ENCODE measurements around the gene CEMIP2. TPM values are rescaled to one million over a fixed set of nuclear protein-coding genes. Genes with fewer than 3 reads are reported as not detected.
"Not testable (repeated sequence)": the region's sequence is repeated elsewhere in the genome, so short reads cannot be mapped to it uniquely, and the experiment has no call there.

Gene CEMIP2
- 111 TPM for total RNA-seq

DNA sequence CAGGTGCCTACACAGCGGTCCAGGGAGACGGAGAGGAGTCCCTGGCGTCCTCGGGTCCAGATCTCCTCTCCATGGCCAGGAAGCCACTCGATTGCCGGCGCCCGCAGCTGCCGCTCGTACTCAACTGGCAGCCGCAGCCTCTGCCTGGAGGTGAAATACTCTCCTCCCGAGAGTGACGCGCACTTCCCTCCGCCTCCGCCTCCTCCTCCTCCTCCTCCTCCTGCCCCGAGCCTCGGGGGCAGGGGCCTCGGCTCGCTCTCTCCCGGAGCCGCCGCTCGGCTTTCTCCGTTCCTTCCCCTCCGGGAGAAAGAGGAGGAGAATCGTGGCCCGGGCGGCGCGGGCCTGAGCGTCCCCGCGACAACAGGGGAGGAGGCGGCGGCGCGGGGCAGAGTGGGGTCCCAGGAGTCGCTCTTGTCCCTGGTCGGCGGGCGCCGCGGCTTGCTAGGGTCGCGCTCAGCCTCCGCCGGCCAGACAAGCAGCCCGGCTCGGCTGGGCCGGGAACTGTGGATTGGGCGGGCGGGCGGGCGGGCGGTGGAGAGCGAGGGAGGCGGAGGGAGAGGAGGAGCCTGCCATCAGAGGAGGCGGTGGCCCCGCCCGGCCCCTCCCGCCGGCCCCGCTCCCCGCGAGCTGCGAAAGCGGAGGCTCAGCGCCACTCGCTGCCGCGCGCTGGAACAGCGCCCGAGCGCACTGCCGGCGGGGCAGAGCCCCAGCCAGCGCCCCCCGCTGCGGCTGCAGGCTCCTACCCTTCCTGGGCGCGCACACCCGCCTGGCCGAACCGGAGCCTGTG lies at the start of gene CEMIP2:
CEMIP2 (minus strand) TSS at position 126 of the 787 bp plus-strand sequence. CDS start 18,140 bp downstream, outside the sequence.
- intact Hi-C loops (cut with DNase I) = no loop called here
- ATAC-seq = peak; percentile 95
- DNase-seq (ENCODE audit: low spot score) = peak; percentile 93

GRCh38 chr9:71816916-71817451 lies 48.7 kb upstream of the CEMIP2 start:
- intact Hi-C loops (cut with DNase I) = loop anchor here (10.0 kb wide), 1 partner anchor 208 kb away; no protein-coding TSS in a partner anchor
- no peak for DNase-seq (ENCODE audit: low spot score)
- no peak for ATAC-seq

DNA sequence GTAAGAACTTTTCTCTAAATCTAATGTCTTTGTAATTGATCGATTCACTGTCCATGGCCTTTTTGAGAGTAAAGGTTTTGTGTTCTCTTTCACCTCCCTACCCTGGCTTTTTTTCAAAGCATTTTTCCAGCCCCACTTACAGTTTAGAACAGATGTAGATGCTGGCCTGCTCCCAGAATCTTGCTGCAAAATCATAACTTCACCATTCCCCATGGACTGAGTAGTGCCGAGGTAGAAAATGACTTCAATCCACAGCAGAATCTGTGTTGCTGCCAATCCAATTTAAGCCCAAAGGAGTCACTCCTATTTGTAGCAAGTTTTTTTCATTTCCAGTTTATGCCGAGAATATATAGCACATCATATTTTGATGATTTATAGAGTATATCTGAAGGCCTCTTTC lies 46.5 kb upstream of the CEMIP2 start:
- no peak for DNase-seq (ENCODE audit: low spot score)
- intact Hi-C loops (cut with DNase I) = loop anchor here (10.0 kb wide), 1 partner anchor 210 kb away; no protein-coding TSS in a partner anchor
- ATAC-seq = no peak

DNA sequence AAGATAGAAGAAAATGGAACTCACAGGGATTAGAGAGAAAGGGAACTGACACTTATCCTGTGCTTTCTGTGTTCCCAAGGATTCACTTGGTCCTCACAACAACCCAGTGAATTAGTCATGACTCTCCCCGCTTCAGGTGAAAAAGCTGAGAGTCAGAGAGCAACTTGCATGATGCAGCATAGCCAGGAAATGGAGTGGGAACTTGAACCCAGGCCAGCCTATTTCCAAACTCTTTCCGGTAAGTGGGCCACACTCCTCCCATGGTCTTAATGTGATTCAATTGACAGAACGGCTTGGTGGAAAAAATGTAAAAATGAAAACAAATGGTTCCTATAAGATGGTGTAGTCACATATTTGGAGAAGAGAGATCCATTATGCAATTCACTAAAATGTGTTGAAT lies 45.9 kb upstream of the CEMIP2 start:
- ATAC-seq = no peak
- intact Hi-C loops (cut with DNase I) = loop anchor here (10.0 kb wide), 1 partner anchor 211 kb away; no protein-coding TSS in a partner anchor
- DNase-seq (ENCODE audit: low spot score) = no peak

- intact Hi-C loops (cut with DNase I) = loop anchor here (10.0 kb wide), 1 partner anchor 212 kb away; no protein-coding TSS in a partner anchor
- DNase-seq (ENCODE audit: low spot score) (no peak), ATAC-seq (peak; percentile 24)
Measured at GRCh38 chr9:71812385-71812784, 44.1 kb upstream of the CEMIP2 start.

DNA sequence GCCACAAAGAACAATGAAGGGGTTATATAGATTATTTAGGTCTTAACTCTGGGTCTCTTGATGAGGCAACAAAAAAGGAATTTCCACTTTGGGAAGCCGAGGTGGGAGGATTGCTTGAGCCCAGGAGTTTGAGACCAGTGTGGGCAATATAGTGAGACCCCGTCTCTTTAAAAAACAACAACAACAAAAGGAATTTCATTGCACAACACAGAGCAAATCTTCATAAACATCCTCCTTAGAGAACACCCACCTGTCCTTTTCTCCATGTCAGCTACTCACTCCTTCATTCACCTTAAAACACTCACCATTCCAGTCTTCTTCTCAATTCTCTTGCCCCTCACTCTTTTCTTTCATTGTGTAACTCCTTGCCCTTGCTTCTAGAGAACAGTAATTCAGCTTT lies 39.8 kb upstream of the CEMIP2 start:
- intact Hi-C loops (cut with DNase I) = no loop called here
- ATAC-seq (no peak), DNase-seq (ENCODE audit: low spot score) (no peak)

- peak; percentile 85 for ATAC-seq
- no peak for DNase-seq (ENCODE audit: low spot score)
- intact Hi-C loops (cut with DNase I) = no loop called here
Measured at GRCh38 chr9:71806901-71807307, 38.6 kb upstream of the CEMIP2 start.

DNA sequence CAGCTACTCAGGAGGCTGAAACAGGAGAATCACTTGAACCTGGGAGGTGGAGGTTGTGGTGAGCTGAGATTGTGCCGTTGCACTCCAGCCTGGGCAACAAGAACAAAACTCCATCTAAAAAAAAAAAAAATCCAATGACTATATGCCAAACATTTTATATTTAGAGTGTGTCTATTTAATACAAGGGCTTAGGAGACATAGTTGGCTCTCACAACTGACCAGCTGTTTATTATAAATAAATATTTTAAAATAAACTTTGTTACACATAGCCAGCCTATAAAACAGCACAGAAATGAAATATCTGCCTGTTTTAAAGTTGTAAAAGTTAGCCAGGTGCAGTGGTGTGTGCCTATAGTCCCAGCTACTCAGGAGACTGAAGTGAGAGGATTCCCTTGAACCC lies 36.8 kb upstream of the CEMIP2 start:
- intact Hi-C loops (cut with DNase I); ATAC-seq; DNase-seq (ENCODE audit: low spot score): not testable (repeated sequence)

GRCh38 chr9:71801826-71802225 lies 33.5 kb upstream of the CEMIP2 start:
- ATAC-seq = no peak
- intact Hi-C loops (cut with DNase I) = no loop called here
- DNase-seq (ENCODE audit: low spot score) = no peak

DNA sequence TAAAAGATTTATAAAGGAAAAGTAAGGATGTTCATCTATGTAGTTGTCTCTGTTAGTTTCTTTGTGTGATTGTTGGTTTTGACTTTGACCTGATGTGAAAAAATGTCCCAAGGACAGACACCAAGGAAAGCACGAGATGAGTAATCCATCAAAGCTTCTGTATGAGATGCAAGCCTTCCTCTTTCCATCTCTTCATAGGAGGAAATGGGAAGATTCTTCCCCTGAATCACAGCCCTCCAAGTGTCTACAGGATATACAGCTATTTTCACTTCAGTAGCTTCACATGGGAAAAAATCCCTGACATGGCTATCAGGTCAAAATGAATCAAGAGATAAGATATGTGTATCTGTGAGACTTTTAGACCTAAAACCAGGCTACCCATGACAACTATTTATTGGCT lies 29.0 kb upstream of the CEMIP2 start:
- intact Hi-C loops (cut with DNase I) = no loop called here

DNA sequence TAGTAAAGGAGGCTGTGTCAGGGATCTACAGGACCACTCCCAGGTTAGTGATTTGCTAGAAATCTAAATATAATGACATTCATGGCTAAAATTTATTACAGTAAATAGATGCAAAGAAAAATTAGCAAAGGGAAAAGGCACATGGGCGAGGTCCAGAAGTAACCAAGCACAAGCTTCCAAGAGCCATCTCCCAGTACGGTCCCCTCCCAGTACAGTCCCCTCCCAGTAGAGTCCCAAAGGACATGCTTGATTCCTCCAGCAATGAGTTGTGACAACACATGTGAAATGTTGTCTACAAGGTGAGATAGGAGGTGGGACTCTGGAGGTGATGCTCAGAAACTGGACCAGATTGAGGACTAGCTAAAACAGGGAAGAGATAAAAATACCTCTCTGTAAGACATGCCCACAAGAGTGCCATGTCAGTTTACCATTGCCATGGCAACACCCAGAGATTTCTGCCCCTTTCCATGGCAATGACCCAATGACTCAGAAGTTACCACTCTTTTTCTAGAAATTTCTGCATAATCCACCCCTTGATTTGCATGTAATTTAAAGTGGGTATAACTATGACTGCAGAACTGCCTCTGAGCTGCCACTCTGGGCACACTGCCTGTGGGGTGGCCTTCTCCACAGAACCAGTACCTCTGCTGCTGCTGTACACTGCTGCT lies 27.9 kb upstream of the CEMIP2 start:
- DNase-seq (ENCODE audit: low spot score) (no peak), ATAC-seq (no peak)
- intact Hi-C loops (cut with DNase I) = no loop called here

More for the DNA sequence above, 29.0 kb upstream of the CEMIP2 start:
- DNase-seq (ENCODE audit: low spot score) = no peak
- no peak for ATAC-seq

DNA sequence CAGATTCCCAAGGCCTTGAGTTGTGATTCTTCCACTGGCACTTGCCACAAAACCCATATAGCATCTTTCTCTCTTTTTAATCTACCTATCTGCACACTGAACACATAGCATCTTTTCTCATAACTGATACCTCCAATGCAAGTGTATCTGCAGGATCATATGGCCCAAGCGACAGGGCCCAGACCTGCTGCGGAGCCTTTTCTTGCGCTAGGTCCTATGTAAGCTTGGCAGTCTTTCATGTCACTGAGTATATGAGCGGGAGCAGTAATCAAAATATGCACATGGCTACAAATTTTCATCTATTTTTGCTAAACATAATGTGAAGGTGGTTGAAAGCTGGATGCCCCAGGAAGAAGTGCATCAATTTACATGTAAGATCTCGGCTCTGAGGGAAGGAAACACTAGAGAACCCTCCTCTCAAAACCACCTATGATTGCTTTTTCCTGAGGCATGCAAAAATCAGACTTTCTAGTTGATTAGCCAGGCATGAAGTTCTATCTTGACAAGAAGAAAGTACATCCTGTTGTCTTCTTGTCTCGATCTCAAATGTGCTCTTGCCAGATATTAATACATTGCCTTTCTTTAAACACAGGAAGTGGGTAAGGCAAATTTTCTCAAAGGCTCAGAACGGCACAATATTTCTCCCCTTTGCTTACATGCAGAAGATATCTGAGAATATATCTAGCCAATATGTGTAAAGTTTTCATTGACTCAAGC lies 26.9 kb upstream of the CEMIP2 start:
- ATAC-seq = no peak
- intact Hi-C loops (cut with DNase I) = no loop called here
- DNase-seq (ENCODE audit: low spot score) = no peak

DNA sequence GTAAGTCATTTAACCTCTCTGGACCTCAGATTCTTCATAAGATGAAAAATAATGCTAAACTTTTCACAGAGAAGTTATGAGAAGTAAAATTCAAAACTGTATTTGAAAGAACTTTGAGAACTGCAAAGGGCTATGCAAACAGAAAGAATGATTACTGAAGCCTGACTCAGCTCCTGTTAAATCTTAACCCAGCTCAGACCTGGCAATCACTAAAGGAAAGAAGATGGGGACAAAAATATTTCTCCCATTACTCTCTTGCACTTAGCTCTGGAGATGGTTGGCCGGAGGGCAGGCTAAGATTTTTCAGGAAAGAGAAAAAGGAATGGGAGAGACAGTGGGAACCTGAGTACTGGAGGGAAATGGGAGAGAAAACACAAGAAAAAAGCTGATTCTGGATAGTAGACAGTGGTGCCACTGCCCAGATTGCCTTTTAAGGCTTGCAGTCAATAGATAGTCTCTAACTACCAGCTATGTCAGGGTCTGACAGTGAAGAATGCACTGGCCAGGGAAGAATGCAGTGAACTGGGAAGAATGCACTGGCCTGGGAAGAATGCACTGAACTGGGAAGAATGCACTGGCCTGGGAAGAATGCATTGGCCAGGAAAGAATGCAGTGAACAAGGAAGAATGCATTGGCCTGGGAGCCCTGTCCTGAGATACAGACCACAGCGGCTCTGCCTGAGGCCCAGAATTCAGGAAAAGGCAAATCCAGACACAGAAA lies 25.2 kb upstream of the CEMIP2 start:
- intact Hi-C loops (cut with DNase I) = no loop called here
- DNase-seq (ENCODE audit: low spot score) (no peak), ATAC-seq (no peak)

DNA sequence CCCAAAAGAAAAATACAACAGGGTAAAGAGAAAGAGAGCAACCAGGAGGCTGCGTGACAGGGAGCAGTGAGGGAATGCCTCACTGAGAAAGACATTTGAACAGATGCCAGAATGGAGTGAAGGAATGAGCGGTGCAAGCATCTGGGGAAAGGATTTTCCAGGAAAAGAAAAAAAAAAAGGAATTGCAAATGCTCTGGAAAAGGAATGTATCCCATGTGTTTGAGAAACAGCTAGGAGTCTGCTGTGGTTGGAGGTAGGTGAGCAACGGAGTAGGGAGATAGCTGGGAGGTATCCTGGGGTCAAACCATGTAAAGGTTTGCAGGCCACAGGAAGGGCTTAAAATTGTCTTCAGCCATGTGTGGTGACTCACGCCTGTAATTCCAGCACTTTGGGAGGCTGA lies 23.6 kb upstream of the CEMIP2 start:
- ATAC-seq (no peak), DNase-seq (ENCODE audit: low spot score) (no peak)
- intact Hi-C loops (cut with DNase I) = no loop called here

- DNase-seq (ENCODE audit: low spot score) (no peak), ATAC-seq (no peak)
- intact Hi-C loops (cut with DNase I) = no loop called here
Measured at GRCh38 chr9:71790296-71790695, 22.0 kb upstream of the CEMIP2 start.

DNA sequence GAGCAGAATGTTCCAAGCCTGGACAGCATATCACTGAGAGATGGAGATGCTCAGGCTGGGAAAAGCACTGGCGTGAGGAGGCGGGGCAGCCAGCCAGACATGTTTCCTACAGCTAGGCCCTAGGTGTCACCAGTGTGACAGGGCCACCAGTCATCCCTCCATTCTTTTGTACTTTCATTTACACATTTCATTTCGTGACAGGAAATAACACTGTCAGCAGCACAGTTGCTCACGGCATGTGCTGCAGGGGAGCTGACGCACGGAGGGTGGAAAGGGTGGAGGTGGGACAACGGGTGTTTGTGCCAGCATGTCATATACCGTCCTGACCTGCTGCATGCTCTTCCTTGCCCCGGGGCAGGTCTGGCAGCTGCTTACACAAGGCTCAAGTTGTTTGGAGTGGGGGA lies 14.8 kb upstream of the CEMIP2 start:
- DNase-seq (ENCODE audit: low spot score) (no peak), ATAC-seq (peak; percentile 67)
- intact Hi-C loops (cut with DNase I) = no loop called here

- ATAC-seq = no peak
- DNase-seq (ENCODE audit: low spot score) = no peak
- intact Hi-C loops (cut with DNase I) = no loop called here
Measured at GRCh38 chr9:71781391-71781790, 13.1 kb upstream of the CEMIP2 start.

GRCh38 chr9:71780953-71781352 lies 12.6 kb upstream of the CEMIP2 start:
- DNase-seq (ENCODE audit: low spot score) (no peak), ATAC-seq (no peak)
- intact Hi-C loops (cut with DNase I) = no loop called here

DNA sequence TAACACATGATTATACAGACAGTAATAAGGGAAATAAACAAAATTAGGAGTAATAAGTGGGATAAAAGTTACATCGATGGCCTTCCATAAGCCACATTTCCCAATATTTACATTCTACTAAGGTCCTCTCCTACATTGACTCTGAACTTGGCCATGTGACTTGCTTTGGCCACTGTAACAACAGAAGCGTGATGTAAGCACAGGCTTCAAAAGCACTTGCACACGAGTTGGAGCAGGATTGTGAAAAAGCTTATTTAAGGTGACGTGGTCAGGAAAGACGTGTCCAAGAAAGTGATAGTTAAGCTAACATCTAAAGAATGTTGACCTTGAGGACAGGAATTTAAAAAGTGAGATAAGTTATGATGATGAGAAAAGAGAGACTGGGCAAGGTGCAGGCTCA lies 9.8 kb upstream of the CEMIP2 start:
- DNase-seq (ENCODE audit: low spot score) = no peak
- ATAC-seq = no peak
- intact Hi-C loops (cut with DNase I) = no loop called here

Data from sciatic nerve (tissue), 2 donors.